HepG2 (cell line): Measurements from ENCODE around the gene AAR2. TPM values are rescaled to one million over a fixed set of nuclear protein-coding genes. Genes with fewer than 3 reads are reported as not detected.

Source experiments
- ATAC-seq: fragments of 200-7000 bp; cut with Tn5 transposase; 3 replicates; pipeline ENCODE4 v1.9.1; 2020; ENCODE audit warnings: mild to moderate bottlenecking, moderate library complexity
- BruUV-seq: library from RNA; stranded (reverse); fragments of 400-500 nt; replicated peaks from 2 replicates; lab custom pipeline; 2021; lab: Mats Ljungman, UMichigan
- CTCF ChIA-PET: fragments of 300-600 bp; formaldehyde crosslinking; extraction: SDS; loops from one replicate; lab custom pipeline; 2021; ENCODE audit warnings: low total read pairs, inconsistent platforms, low intra/inter-chr PET ratio; lab: Yijun Ruan, JAX
- POLR2A ChIA-PET: fragments of 350-600 bp; sonication (Branson Sonifier 250); formaldehyde crosslinking; loops from one replicate; lab custom pipeline; 2020; ENCODE audit warnings: antibody characterized with exemption, inconsistent platforms; lab: Yijun Ruan, JAX
- DNase-seq: peaks from one replicate; pipeline ENCODE4 v3.0.0-alpha.2; 2015; ENCODE audit warnings: low spot score
- FAIRE-seq: peaks from 3 replicates; lab custom pipeline; 2011; peaks lifted over from hg19 to GRCh38; lab: Jason Lieb, UNC
- H2AFZ ChIP-seq: one replicate; pipeline ENCODE4 v1.6.1; 2011; ENCODE audit warnings: low read length, inconsistent platforms
- H3K27ac ChIP-seq: fragments of 300-600 bp; 3 replicates; pipeline ENCODE4 v1.8.0; 2011; ENCODE audit warnings: mixed run types, mild to moderate bottlenecking, mixed read lengths, low read length, inconsistent platforms; ENCODE audit not compliant: insufficient read depth; ENCODE audit errors: extremely low read length
- H3K27me3 ChIP-seq, 2 experiments: fragments of 200-600 bp in 1 of 2; 2 replicates in 1 of 2; 3 replicates in 1 of 2; pipeline versions ENCODE4 v1.6.0 to v1.8.0; 2011; ENCODE audit warnings: low read length in 2 of 2, mild to moderate bottlenecking in 2 of 2, moderate library complexity in 2 of 2, inconsistent platforms in 1 of 2; ENCODE audit not compliant: insufficient read depth in 2 of 2, control insufficient read depth in 1 of 2
- H3K36me3 ChIP-seq, 2 experiments: fragments of 200-600 bp in 1 of 2; replicated peaks in 1 of 2; 2 replicates in 1 of 2; 3 replicates in 1 of 2; pipeline versions ENCODE4 v1.5.1 to v1.8.0; 2011; ENCODE audit warnings: low read length in 2 of 2, inconsistent platforms in 1 of 2; ENCODE audit not compliant: insufficient read depth in 2 of 2, control insufficient read depth in 1 of 2
- H3K4me1 ChIP-seq: 2 replicates; pipeline ENCODE4 v1.5.1; 2012; ENCODE audit warnings: low read length, inconsistent platforms; ENCODE audit not compliant: insufficient read depth
- H3K4me2 ChIP-seq: 2 replicates; pipeline ENCODE4 v1.6.0; 2011; ENCODE audit warnings: low read depth, low read length, inconsistent platforms
- H3K4me3 ChIP-seq, 3 experiments: fragments of 200-600 bp in 1 of 3; sonication (generic), shearing (Covaris generic) in 1 of 3; replicated peaks in 1 of 3; 2 replicates each; pipeline ENCODE4 v1.5.1; 2011 to 2016; ENCODE audit warnings: low read length in 3 of 3, inconsistent platforms in 2 of 3, low read depth in 2 of 3, mild to moderate bottlenecking in 2 of 3, control low read depth in 1 of 3, mixed read lengths in 1 of 3; ENCODE audit not compliant: insufficient read depth in 1 of 3
- H3K79me2 ChIP-seq: one replicate; pipeline ENCODE4 v1.6.1; 2011; ENCODE audit warnings: low read length, inconsistent platforms; ENCODE audit not compliant: insufficient read depth
- H3K9ac ChIP-seq: 2 replicates; pipeline ENCODE4 v1.6.0; 2011; ENCODE audit warnings: mild to moderate bottlenecking, low read depth, low read length, inconsistent platforms; ENCODE audit not compliant: insufficient read depth
- H3K9me3 ChIP-seq: 2 replicates; pipeline ENCODE4 v1.5.1; 2012; ENCODE audit warnings: mild to moderate bottlenecking, low read length
- H4K20me1 ChIP-seq: 2 replicates; pipeline ENCODE4 v1.6.0; 2011; ENCODE audit warnings: inconsistent platforms, mild to moderate bottlenecking, low read length, moderate library complexity; ENCODE audit not compliant: insufficient read depth
- AKAP8 ChIP-seq: sonication (generic); formaldehyde crosslinking; IDR thresholded peaks from 2 replicates; pipeline ENCODE4 v1.5.1; 2020; ENCODE audit warnings: mild to moderate bottlenecking, missing genetic modification reagents
- ATF7 ChIP-seq, 2 experiments: fragments of 450-650 bp in 1 of 2; sonication (generic) in 1 of 2; formaldehyde crosslinking in 1 of 2; IDR thresholded peaks; 2 replicates each; pipeline versions ENCODE4 v1.4.0 to v1.6.1; 2016 to 2020; ENCODE audit warnings: antibody characterized with exemption in 1 of 2, mild to moderate bottlenecking in 1 of 2, missing genetic modification reagents in 1 of 2
- CC2D1A ChIP-seq: sonication (generic); formaldehyde crosslinking; IDR thresholded peaks from 2 replicates; pipeline ENCODE4 v1.8.1; 2023; ENCODE audit warnings: mild to moderate bottlenecking, missing genetic modification reagents
- DNMT1 ChIP-seq: sonication (generic); formaldehyde crosslinking; IDR thresholded peaks from 2 replicates; pipeline ENCODE4 v1.5.1; 2020; ENCODE audit warnings: mild to moderate bottlenecking, missing genetic modification reagents
- KLF11 ChIP-seq: IDR thresholded peaks from 2 replicates; pipeline ENCODE4 v1.6.1; 2016; ENCODE audit warnings: missing compliant biosample characterization
- PAF1 ChIP-seq: IDR thresholded peaks from 2 replicates; pipeline ENCODE4 v1.6.1; 2016; ENCODE audit warnings: missing genetic modification reagents, missing compliant biosample characterization
- SRSF4 ChIP-seq: fragments of 200-400 bp; formaldehyde crosslinking; IDR thresholded peaks from one replicate; pipeline ENCODE4 v1.6.1; 2018; ENCODE audit warnings: mild to moderate bottlenecking, low read depth, low read length, moderate library complexity; ENCODE audit not compliant: poor library complexity, severe bottlenecking
- STAG1 ChIP-seq: sonication (generic); formaldehyde crosslinking; IDR thresholded peaks from 2 replicates; pipeline ENCODE4 v1.4.0; 2020; ENCODE audit warnings: missing genetic modification reagents
- ZBTB21 ChIP-seq: sonication (generic); formaldehyde crosslinking; IDR thresholded peaks from 2 replicates; pipeline ENCODE4 v1.4.0; 2020; ENCODE audit warnings: missing genetic modification reagents
- ZBTB7A ChIP-seq: sonication (generic); formaldehyde crosslinking; IDR thresholded peaks from 2 replicates; pipeline ENCODE4 v1.8.0; 2022; ENCODE audit warnings: mild to moderate bottlenecking, missing genetic modification reagents
- ZNF550 ChIP-seq: sonication (generic); formaldehyde crosslinking; IDR thresholded peaks from 2 replicates; pipeline ENCODE4 v1.4.0; 2020; ENCODE audit warnings: mild to moderate bottlenecking, missing genetic modification reagents, borderline replicate concordance
- ZNF615 ChIP-seq: sonication (generic); formaldehyde crosslinking; IDR thresholded peaks from 2 replicates; pipeline ENCODE4 v1.5.0; 2020; ENCODE audit warnings: mild to moderate bottlenecking, missing genetic modification reagents, borderline replicate concordance
- ZNF629 ChIP-seq: sonication (generic); formaldehyde crosslinking; conservative IDR thresholded peaks from 2 replicates; pipeline ENCODE4 v1.5.0; 2020; ENCODE audit warnings: missing genetic modification reagents
- ZNF761 ChIP-seq: sonication (generic); formaldehyde crosslinking; conservative IDR thresholded peaks from 2 replicates; pipeline ENCODE4 v1.4.0; 2020; ENCODE audit warnings: mild to moderate bottlenecking, missing genetic modification reagents
- WGBS: methylation state at CpG from one replicate; pipeline ENCODE4 v1.1.6; 2017; ENCODE audit warnings: low lambda C conversion rate; 5-methylcytosine and 5-hydroxymethylcytosine counted together
- in situ Hi-C: cut with HindIII; loops from 2 replicates; pipeline ENCODE4 v1.10.0; 2017; ENCODE audit warnings: low pct_unique_long_range_greater_than_20kb; ENCODE audit not compliant: extremely low pct_ligation_motif_present
- intact Hi-C: fragments of 100-400 bp; cut with micrococcal nuclease; formaldehyde crosslinking; loops from one replicate; pipeline ENCODE4 v1.10.0; 2022; ENCODE audit not compliant: unreplicated experiment
- polyA plus RNA-seq, 8 experiments: library from polyadenylated mRNA; depleted of rRNA in 3 of 8; stranded (reverse) in 7 of 8; unstranded in 1 of 8; fragments of >200 nt; fragmentation: Illumina TruSeq in 4 of 8; extraction: Trizol in 4 of 8; gene quantifications; 2 replicates each; pipeline versions ENCODE4 v1.2.1 to v1.2.3, GENCODE V29; 2011 to 2016; ENCODE audit warnings: low read depth in 4 of 8, missing spikeins in 1 of 8, mixed read lengths in 1 of 8; ENCODE audit not compliant: insufficient read depth in 1 of 8
- total RNA-seq, 5 experiments: library from RNA; depleted of rRNA; stranded (reverse); fragments of >200 nt; fragmentation: Illumina TruSeq; extraction: Trizol; gene quantifications; 2 replicates each; pipeline ENCODE4 v1.2.3, GENCODE V29; 2016; ENCODE audit warnings: low read depth in 1 of 5
- TF ChIP-seq, protein P1 (sequence below): sonication (generic); formaldehyde crosslinking; IDR thresholded peaks from 2 replicates; pipeline ENCODE4 v1.4.0; 2020; ENCODE audit warnings: missing genetic modification reagents

AAR2 gene
- total and polyA plus RNA-seq, 2 of the 13 experiments (the other 11 are each of a cell fraction or from before 2014, with no cell fraction given) = 45.2 to 46.2 TPM

DNA sequence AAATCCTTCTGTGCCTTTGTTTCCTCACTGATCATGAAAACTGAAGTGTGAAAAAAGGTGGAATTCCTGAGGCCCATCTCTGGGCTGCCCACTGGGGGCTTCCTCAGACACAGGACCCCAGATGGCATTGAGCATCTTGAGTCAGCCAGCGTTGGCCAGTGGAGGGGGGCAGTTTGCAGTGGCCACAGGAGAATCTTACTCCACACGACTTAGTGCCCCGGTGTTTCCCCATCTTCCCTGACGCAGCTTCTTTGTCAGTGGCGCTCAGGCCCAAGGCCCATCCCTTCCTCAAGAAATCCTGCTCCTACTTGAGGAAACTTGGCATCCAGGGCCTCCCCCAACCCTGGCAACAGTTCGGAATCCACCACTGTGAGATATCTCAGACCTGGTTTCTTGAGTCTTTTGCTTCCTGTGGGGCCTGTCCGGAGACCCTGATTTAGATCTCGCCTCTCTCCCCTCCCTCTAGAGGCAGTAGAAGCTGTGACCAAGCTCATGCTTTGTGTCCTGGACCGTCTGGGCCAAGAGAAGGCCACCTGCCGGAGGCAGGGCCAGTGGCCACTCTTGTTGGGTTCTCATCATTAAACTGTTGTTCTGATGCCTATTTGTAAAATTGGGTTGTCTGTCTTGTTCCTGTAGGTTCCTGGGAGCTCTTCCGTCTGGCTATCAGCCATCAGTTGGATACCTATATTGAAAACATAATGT lies 49.6 kb downstream of the AAR2 start:
- POLR2A ChIA-PET = no interaction called here
- CTCF ChIA-PET = no interaction called here
- no peaks in the 10 kb centered on the region for H3K4me1 ChIP-seq
- no peak overlapping the region for H3K9ac ChIP-seq
- DNase-seq = no peak
- WGBS = 59% methylated on average over 11 of the region's 11 CpGs
- no peaks in the 10 kb centered on the region; a peak in 1 of 5 replicates for H3K27me3 ChIP-seq
- intact Hi-C loops = no loop called here
- in situ Hi-C loops = loop anchor here (10.0 kb wide), 1 partner anchor 59 kb away; no protein-coding TSS in a partner anchor
- no peak overlapping the region for H3K4me3 ChIP-seq
- TF ChIP-seq STAG1 (CRISPR knock-in tag) (peak; percentile 26; the same call in 1 of the 2 replicates), ZBTB21 (CRISPR knock-in tag) (no peak)
- no peak overlapping the region for H2AFZ ChIP-seq
- BruUV-seq = no TSS peak
- H3K36me3 ChIP-seq = no peaks in the 10 kb centered on the region; a peak in 1 of 5 replicates
- H3K27ac ChIP-seq = no peak overlapping the region
- no peaks in the 10 kb centered on the region for H4K20me1 ChIP-seq
- no peak overlapping the region for H3K4me2 ChIP-seq
- ATAC-seq = peak; percentile 80
- H3K9me3 ChIP-seq = no peaks in the 10 kb centered on the region
- FAIRE-seq = peak; percentile 50
- no peaks in the 10 kb centered on the region for H3K79me2 ChIP-seq

DNA sequence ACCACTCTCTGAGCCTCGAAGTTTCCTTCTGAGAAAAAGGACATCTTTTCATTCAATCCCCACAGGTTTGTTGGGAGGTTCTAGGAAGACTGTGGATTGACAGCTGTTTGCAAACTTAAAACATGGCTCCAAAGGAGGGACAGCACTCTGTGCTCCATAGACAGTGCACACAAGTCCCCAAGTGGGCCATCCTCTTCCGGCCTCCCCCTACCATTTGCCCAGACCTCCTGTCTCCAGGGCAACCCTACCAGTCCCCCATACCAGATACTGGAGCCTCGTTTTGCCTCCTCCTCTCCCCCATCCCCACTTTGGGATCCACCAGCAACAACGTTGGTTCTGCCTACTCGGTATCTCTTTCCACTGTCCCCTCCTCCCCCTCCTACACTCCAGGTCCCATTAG lies 61.4 kb downstream of the AAR2 start:
- H3K27ac ChIP-seq = no peak overlapping the region
- BruUV-seq = no TSS peak
- DNase-seq (no peak), ATAC-seq (no peak), FAIRE-seq (no peak)
- H3K4me3 ChIP-seq = no peak overlapping the region
- H3K27me3 ChIP-seq = peaks cover 0 to 12% of the 10 kb centered on the region in 2 experiments; a peak in 2 of 5 replicates
- H3K9me3 ChIP-seq = no peaks in the 10 kb centered on the region
- no peaks in the 10 kb centered on the region for H3K4me1 ChIP-seq
- H4K20me1 ChIP-seq = no peaks in the 10 kb centered on the region
- no peak overlapping the region for H3K4me2 ChIP-seq
- no peak overlapping the region for H2AFZ ChIP-seq
- WGBS = 24% methylated on average over 5 of the region's 5 CpGs
- CTCF ChIA-PET = no interaction called here
- H3K9ac ChIP-seq = no peak overlapping the region
- intact Hi-C loops (no loop called here), in situ Hi-C loops (no loop called here)
- no peaks in the 10 kb centered on the region for H3K79me2 ChIP-seq
- POLR2A ChIA-PET = no interaction called here
- H3K36me3 ChIP-seq = no peaks in the 10 kb centered on the region
- TF ChIP-seq ATF7 (IDR thresholded peaks at IDR 0.05) (no peak), ATF7 (CRISPR knock-in tag; IDR thresholded peaks at IDR 0.05) (no peak), ZNF615 (CRISPR knock-in tag) (no peak), ZNF761 (no peak), KLF11 (no peak), CC2D1A (CRISPR knock-in tag) (no peak), ZNF629 (CRISPR knock-in tag) (no peak), DNMT1 (CRISPR knock-in tag) (no peak), ZBTB21 (CRISPR knock-in tag) (no peak), AKAP8 (CRISPR knock-in tag) (no peak), ZBTB7A (CRISPR knock-in tag) (no peak), SRSF4 (no peak), ZNF550 (CRISPR knock-in tag) (no peak), PAF1 (CRISPR knock-in tag) (no peak)
- TF ChIP-seq, protein P1, sequence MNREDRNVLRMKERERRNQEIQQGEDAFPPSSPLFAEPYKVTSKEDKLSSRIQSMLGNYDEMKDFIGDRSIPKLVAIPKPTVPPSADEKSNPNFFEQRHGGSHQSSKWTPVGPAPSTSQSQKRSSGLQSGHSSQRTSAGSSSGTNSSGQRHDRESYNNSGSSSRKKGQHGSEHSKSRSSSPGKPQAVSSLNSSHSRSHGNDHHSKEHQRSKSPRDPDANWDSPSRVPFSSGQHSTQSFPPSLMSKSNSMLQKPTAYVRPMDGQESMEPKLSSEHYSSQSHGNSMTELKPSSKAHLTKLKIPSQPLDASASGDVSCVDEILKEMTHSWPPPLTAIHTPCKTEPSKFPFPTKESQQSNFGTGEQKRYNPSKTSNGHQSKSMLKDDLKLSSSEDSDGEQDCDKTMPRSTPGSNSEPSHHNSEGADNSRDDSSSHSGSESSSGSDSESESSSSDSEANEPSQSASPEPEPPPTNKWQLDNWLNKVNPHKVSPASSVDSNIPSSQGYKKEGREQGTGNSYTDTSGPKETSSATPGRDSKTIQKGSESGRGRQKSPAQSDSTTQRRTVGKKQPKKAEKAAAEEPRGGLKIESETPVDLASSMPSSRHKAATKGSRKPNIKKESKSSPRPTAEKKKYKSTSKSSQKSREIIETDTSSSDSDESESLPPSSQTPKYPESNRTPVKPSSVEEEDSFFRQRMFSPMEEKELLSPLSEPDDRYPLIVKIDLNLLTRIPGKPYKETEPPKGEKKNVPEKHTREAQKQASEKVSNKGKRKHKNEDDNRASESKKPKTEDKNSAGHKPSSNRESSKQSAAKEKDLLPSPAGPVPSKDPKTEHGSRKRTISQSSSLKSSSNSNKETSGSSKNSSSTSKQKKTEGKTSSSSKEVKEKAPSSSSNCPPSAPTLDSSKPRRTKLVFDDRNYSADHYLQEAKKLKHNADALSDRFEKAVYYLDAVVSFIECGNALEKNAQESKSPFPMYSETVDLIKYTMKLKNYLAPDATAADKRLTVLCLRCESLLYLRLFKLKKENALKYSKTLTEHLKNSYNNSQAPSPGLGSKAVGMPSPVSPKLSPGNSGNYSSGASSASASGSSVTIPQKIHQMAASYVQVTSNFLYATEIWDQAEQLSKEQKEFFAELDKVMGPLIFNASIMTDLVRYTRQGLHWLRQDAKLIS = no peak
